ENCODE measurements around the gene MB21D2.

MB21D2 gene

DNA sequence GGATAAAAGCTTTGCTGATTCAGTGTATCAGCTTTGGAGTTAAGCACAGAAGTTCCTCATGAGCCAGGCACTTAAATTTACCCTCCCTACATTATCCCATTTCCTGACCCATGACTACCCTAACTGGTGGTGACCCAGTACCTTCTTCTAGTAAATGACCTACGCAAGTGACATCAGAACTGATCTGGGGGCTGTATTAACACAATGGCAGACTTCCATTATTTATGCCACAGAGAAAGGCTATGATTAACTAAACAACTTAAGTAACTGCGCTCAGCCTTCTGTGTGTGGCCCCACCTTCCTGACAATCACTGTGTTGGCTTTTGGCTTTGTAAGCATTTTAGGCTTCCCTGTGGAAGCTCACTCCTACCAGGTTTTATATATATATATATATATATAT is 1.9 kb downstream of the MB21D2 start:
- peak overlapping the region; percentile 99 for H3K4me3 ChIP-seq (ENCODE audit: low read depth, low read length)
- TF ChIP-seq, protein P1, sequence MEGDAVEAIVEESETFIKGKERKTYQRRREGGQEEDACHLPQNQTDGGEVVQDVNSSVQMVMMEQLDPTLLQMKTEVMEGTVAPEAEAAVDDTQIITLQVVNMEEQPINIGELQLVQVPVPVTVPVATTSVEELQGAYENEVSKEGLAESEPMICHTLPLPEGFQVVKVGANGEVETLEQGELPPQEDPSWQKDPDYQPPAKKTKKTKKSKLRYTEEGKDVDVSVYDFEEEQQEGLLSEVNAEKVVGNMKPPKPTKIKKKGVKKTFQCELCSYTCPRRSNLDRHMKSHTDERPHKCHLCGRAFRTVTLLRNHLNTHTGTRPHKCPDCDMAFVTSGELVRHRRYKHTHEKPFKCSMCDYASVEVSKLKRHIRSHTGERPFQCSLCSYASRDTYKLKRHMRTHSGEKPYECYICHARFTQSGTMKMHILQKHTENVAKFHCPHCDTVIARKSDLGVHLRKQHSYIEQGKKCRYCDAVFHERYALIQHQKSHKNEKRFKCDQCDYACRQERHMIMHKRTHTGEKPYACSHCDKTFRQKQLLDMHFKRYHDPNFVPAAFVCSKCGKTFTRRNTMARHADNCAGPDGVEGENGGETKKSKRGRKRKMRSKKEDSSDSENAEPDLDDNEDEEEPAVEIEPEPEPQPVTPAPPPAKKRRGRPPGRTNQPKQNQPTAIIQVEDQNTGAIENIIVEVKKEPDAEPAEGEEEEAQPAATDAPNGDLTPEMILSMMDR (IDR thresholded peaks at IDR 0.05; ENCODE audit: low read depth, low read length), result no peak

- TF ChIP-seq, protein P1 (IDR thresholded peaks at IDR 0.05; ENCODE audit: low read depth, low read length), result no peak
- peak overlapping the region; percentile 99; the same call in 1 of the 2 replicates for H3K4me3 ChIP-seq (ENCODE audit: low read depth, low read length)
Measured at GRCh38 chr3:192915304-192915703, 2.4 kb downstream of the MB21D2 start.

- TF ChIP-seq, protein P1 (IDR thresholded peaks at IDR 0.05; ENCODE audit: low read depth, low read length), result no peak
- no peak overlapping the region for H3K4me3 ChIP-seq (ENCODE audit: low read depth, low read length)
Measured at GRCh38 chr3:192914848-192915247, 2.8 kb downstream of the MB21D2 start.

DNA sequence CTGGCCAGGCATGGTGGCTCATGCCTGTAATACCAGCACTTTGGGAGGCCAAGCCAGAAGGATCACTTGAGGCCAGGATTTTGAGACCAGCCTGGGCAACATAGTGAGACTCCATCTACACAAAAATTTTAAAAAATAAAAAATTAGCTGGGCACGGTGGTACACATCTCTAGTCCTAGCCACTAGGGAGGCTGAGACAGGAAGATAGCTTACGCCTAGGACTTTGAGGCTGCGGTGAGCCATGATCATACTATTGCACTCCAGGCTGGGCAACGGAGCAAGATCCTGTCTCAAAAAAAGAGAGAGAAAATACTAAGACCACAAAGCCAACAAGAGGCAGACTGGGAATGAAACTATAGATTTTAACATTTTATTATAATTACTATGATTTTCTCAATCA is 4.1 kb downstream of the MB21D2 start:
- no peak overlapping the region for H3K4me3 ChIP-seq (ENCODE audit: low read depth, low read length)
- TF ChIP-seq, protein P1 (IDR thresholded peaks at IDR 0.05; ENCODE audit: low read depth, low read length), result no peak

GRCh38 chr3:192911293-192911692 is 6.4 kb downstream of the MB21D2 start:
- H3K4me3 ChIP-seq (ENCODE audit: low read depth, low read length), result no peak overlapping the region
- TF ChIP-seq, protein P1 (IDR thresholded peaks at IDR 0.05; ENCODE audit: low read depth, low read length), result no peak

DNA sequence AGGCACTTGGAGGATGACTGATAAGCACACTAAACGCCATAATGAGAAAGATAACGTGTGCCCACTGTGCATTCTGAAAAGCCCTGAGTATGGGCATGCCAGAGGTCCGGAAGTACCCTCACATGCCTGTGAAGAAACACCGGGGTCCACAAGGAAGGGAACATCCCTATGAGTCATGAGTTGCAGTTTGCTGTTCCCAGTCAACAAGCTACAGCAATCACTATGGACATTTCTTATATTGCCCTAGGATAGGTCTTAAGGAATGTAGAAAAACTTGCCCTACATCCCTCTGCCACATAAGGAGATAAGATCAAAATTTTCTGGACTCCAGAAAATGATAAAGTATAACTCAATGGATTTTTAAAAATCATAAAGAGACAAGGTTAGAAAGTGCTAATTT is 9.9 kb downstream of the MB21D2 start:
- TF ChIP-seq, protein P1 (IDR thresholded peaks at IDR 0.05; ENCODE audit: low read depth, low read length), result no peak
- no peak overlapping the region for H3K4me3 ChIP-seq (ENCODE audit: low read depth, low read length)

DNA sequence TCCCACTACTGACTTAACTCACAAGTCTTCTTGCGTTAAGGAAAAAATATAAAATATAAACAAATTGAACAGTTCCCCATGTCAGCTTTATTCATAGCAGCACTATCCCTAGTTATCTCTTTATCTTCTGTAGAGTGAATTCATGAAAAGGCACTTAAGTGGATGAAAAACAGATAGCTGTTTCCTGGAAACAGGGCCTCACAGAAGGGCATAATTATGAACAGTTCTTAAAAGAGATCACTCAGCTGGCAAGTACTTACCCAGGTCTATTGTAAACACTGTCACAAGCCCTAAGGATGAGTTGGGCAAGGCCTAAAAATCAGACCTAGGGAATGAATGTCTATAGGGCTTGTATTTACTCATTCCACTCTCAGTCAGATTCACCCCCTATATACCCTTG is 10.7 kb downstream of the MB21D2 start:
- H3K4me3 ChIP-seq (ENCODE audit: low read depth, low read length), result no peak overlapping the region
- TF ChIP-seq, protein P1 (IDR thresholded peaks at IDR 0.05; ENCODE audit: low read depth, low read length), result no peak
